ENCODE data around the gene AAK1. TPM values are rescaled to one million over a fixed set of nuclear protein-coding genes. Genes with fewer than 3 reads are reported as not detected.

Gene AAK1
- total and polyA plus RNA-seq, 10 of the 15 experiments (the other 5 are each of a cell fraction or from before 2014, with no cell fraction given): 2.9 to 41.4 (median 17.5) TPM

DNA sequence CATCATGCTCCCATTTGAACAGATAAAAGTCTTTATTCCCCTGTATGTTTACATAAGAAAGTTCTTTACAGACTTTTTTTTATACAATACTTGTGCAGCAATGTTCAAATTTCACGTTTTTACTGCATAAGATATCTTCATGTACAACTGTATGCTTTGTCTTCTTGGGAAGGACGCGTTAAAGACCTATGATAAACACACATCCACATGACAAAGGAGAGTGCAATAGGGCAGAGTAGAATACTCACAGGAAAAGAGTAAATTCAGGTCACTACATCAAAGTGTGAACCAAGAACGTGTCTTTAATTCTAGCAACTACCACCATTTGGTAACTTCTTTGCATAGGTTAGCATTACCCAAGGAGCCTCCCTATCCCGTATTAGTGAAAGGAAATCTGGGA lies 172.6 kb downstream of the AAK1 start:
- no peak overlapping the region for H3K27ac ChIP-seq (ENCODE audit: control insufficient read depth, insufficient read depth)
- no TSS peak for BruUV-seq (replicated peaks)
- H3K9me3 ChIP-seq (replicated peaks; ENCODE audit: control insufficient read depth, insufficient read depth, low read length): no peaks in the 10 kb centered on the region
- ChIA-PET CTCF (interaction anchor here (1.3 kb wide), 1 partner anchor 33 kb away, joined by 3 read pairs; the partner anchor contains the start of gene NFU1), POLR2A (no interaction called here), RAD21 (ENCODE audit: unreplicated experiment) (no interaction called here), SMC1A (ENCODE audit: uncharacterized antibody, unreplicated experiment) (interaction anchor here (0.6 to 1.5 kb wide), 3 partner anchors 14 to 150 kb away, joined by 3 read pairs; no protein-coding TSS in a partner anchor)
- TF ChIP-seq, protein P1, sequence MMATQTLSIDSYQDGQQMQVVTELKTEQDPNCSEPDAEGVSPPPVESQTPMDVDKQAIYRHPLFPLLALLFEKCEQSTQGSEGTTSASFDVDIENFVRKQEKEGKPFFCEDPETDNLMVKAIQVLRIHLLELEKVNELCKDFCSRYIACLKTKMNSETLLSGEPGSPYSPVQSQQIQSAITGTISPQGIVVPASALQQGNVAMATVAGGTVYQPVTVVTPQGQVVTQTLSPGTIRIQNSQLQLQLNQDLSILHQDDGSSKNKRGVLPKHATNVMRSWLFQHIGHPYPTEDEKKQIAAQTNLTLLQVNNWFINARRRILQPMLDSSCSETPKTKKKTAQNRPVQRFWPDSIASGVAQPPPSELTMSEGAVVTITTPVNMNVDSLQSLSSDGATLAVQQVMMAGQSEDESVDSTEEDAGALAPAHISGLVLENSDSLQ (IDR thresholded peaks at IDR 0.05): no peak
- TF ChIP-seq SMAD1 (IDR thresholded peaks at IDR 0.05; ENCODE audit: low read depth, partially characterized antibody): no peak
- intact Hi-C loops (cut with micrococcal nuclease; ENCODE audit: unreplicated experiment): no loop called here
- H3K4me3 ChIP-seq: no peak overlapping the region
- no peaks in the 10 kb centered on the region for H3K27me3 ChIP-seq (replicated peaks in 1 of 2; ENCODE audit: control insufficient read depth in 2 of 2, insufficient read depth in 2 of 2, low read length in 1 of 2)
- H2AFZ ChIP-seq (ENCODE audit: control insufficient read depth, low read depth, low read length): no peak overlapping the region
- no peak for DNase-seq (ENCODE audit: low read depth, low spot score)
- peaks cover 0 to 6% of the 10 kb centered on the region in 2 experiments; a peak in 3 of 4 replicates for H3K36me3 ChIP-seq (ENCODE audit: control insufficient read depth in 2 of 2, insufficient read depth in 2 of 2, low read length in 1 of 2)
- in situ Hi-C loops (cut with MboI): no loop called here
- H4K20me1 ChIP-seq (ENCODE audit: control insufficient read depth, insufficient read depth): no peaks in the 10 kb centered on the region
- ATAC-seq: no peak
- H3K9ac ChIP-seq (ENCODE audit: control insufficient read depth, insufficient read depth, low read length): no peak overlapping the region
- H3K4me2 ChIP-seq (ENCODE audit: control insufficient read depth, insufficient read depth): no peak overlapping the region
- WGBS (ENCODE audit: insufficient coverage, insufficient replicate concordance, low lambda C conversion rate, missing lambda C conversion rate): 53% methylated on average over 5 of the region's 5 CpGs
- H3K4me1 ChIP-seq (ENCODE audit: control insufficient read depth, insufficient read depth, low read length): peaks cover 6% of the 10 kb centered on the region
- FAIRE-seq: no peak
- no peaks in the 10 kb centered on the region for H3K79me2 ChIP-seq (ENCODE audit: control insufficient read depth, insufficient read depth, low read length)

DNA sequence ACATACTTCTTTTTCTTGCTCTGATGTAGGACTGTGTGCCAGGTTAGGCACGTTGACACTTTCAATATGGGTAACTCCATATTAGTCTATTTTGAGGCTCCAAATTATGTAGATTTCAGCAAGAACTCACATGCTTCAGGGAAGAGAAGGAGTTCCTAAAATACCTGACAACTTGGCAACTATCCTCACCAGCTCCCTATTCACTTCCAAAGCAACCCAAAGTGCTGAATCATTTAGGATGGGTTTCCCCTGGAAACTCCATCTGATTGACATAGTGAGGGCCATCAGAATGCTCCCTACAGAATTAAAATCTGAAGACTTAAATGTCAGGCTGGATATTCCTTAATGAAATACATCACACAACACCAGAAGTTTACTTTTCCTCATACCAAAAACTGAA lies 173.8 kb downstream of the AAK1 start:
- H3K36me3 ChIP-seq (ENCODE audit: control insufficient read depth in 2 of 2, insufficient read depth in 2 of 2, low read length in 1 of 2): peaks cover 0 to 6% of the 10 kb centered on the region in 2 experiments; a peak in 3 of 4 replicates
- POLR2A ChIA-PET: no interaction called here

More for the DNA sequence above, 173.8 kb downstream of the AAK1 start:
- BruUV-seq (replicated peaks): no TSS peak
- intact Hi-C loops (cut with micrococcal nuclease; ENCODE audit: unreplicated experiment) (no loop called here), in situ Hi-C loops (cut with MboI) (no loop called here)
- H3K79me2 ChIP-seq (ENCODE audit: control insufficient read depth, insufficient read depth, low read length): no peaks in the 10 kb centered on the region
- H3K4me1 ChIP-seq (ENCODE audit: control insufficient read depth, insufficient read depth, low read length): no peaks in the 10 kb centered on the region
- TF ChIP-seq MTA3 (IDR thresholded peaks at IDR 0.05; ENCODE audit: borderline replicate concordance, low read length): no peak
- TF ChIP-seq, protein P2, sequence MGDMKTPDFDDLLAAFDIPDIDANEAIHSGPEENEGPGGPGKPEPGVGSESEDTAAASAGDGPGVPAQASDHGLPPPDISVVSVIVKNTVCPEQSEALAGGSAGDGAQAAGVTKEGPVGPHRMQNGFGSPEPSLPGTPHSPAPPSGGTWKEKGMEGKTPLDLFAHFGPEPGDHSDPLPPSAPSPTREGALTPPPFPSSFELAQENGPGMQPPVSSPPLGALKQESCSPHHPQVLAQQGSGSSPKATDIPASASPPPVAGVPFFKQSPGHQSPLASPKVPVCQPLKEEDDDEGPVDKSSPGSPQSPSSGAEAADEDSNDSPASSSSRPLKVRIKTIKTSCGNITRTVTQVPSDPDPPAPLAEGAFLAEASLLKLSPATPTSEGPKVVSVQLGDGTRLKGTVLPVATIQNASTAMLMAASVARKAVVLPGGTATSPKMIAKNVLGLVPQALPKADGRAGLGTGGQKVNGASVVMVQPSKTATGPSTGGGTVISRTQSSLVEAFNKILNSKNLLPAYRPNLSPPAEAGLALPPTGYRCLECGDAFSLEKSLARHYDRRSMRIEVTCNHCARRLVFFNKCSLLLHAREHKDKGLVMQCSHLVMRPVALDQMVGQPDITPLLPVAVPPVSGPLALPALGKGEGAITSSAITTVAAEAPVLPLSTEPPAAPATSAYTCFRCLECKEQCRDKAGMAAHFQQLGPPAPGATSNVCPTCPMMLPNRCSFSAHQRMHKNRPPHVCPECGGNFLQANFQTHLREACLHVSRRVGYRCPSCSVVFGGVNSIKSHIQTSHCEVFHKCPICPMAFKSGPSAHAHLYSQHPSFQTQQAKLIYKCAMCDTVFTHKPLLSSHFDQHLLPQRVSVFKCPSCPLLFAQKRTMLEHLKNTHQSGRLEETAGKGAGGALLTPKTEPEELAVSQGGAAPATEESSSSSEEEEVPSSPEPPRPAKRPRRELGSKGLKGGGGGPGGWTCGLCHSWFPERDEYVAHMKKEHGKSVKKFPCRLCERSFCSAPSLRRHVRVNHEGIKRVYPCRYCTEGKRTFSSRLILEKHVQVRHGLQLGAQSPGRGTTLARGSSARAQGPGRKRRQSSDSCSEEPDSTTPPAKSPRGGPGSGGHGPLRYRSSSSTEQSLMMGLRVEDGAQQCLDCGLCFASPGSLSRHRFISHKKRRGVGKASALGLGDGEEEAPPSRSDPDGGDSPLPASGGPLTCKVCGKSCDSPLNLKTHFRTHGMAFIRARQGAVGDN (IDR thresholded peaks at IDR 0.05): no peak
- ChIA-PET SMC1A (ENCODE audit: uncharacterized antibody, unreplicated experiment) (no interaction called here), CTCF (no interaction called here), RAD21 (ENCODE audit: unreplicated experiment) (no interaction called here)
- no peak overlapping the region for H2AFZ ChIP-seq (ENCODE audit: control insufficient read depth, low read depth, low read length)
- no peak overlapping the region for H3K9ac ChIP-seq (ENCODE audit: control insufficient read depth, insufficient read depth, low read length)
- no peak overlapping the region for H3K4me2 ChIP-seq (ENCODE audit: control insufficient read depth, insufficient read depth)
- FAIRE-seq: peak; percentile 49
- DNase-seq (ENCODE audit: low read depth, low spot score): no peak
- H3K4me3 ChIP-seq: no peak overlapping the region
- WGBS (ENCODE audit: insufficient coverage, insufficient replicate concordance, low lambda C conversion rate, missing lambda C conversion rate): 0% methylated on average over 1 of the region's 1 CpG
- H3K9me3 ChIP-seq (replicated peaks; ENCODE audit: control insufficient read depth, insufficient read depth, low read length): no peaks in the 10 kb centered on the region
- H3K27ac ChIP-seq (ENCODE audit: control insufficient read depth, insufficient read depth): no peak overlapping the region
- no peak for ATAC-seq
- H4K20me1 ChIP-seq (ENCODE audit: control insufficient read depth, insufficient read depth): no peaks in the 10 kb centered on the region
- no peaks in the 10 kb centered on the region for H3K27me3 ChIP-seq (replicated peaks in 1 of 2; ENCODE audit: control insufficient read depth in 2 of 2, insufficient read depth in 2 of 2, low read length in 1 of 2)

All from GM12878 (cell line).